KMS-11 (cell line): Measurements from ENCODE around the gene UBE4B.

Source experiments
- H2AFZ ChIP-seq: fragments of 200-600 bp; sonication (generic); 2 replicates; pipeline ENCODE4 v1.6.1; 2016; ENCODE audit warnings: antibody characterized with exemption, mixed run types, low read depth
- H3K27ac ChIP-seq: fragments of 200-600 bp; sonication (generic); 2 replicates; pipeline ENCODE4 v1.6.1; 2016; ENCODE audit warnings: mild to moderate bottlenecking, mixed run types
- H3K27me3 ChIP-seq: fragments of 200-600 bp; sonication (generic); 2 replicates; pipeline ENCODE4 v1.6.1; 2017; ENCODE audit warnings: mild to moderate bottlenecking, low read depth, mixed run types, moderate library complexity; ENCODE audit not compliant: insufficient read depth
- H3K36me3 ChIP-seq: fragments of 200-600 bp; sonication (generic); 2 replicates; pipeline ENCODE4 v1.6.1; 2017; ENCODE audit warnings: mild to moderate bottlenecking, mixed run types; ENCODE audit not compliant: insufficient read depth
- H3K4me1 ChIP-seq: fragments of 200-600 bp; sonication (generic); 2 replicates; pipeline ENCODE4 v1.6.1; 2016; ENCODE audit warnings: mild to moderate bottlenecking, low read depth, mixed run types; ENCODE audit not compliant: poor library complexity, severe bottlenecking
- H3K4me2 ChIP-seq: fragments of 200-600 bp; sonication (generic); 2 replicates; pipeline ENCODE4 v1.7.0; 2016; ENCODE audit warnings: mild to moderate bottlenecking, mixed run types
- H3K4me3 ChIP-seq: fragments of 200-600 bp; sonication (generic); IDR thresholded peaks from 2 replicates; pipeline ENCODE4 v1.6.1; 2017; ENCODE audit warnings: low read depth, low read length, mixed read lengths; ENCODE audit not compliant: insufficient read depth
- H3K79me2 ChIP-seq: fragments of 200-600 bp; sonication (generic); 2 replicates; pipeline ENCODE4 v1.6.1; 2016; ENCODE audit warnings: low read depth, mixed run types; ENCODE audit not compliant: insufficient read depth
- H3K9ac ChIP-seq: fragments of 200-600 bp; sonication (generic); 2 replicates; pipeline ENCODE4 v1.6.1; 2016; ENCODE audit warnings: mild to moderate bottlenecking, mixed run types
- H4K20me1 ChIP-seq: fragments of 200-600 bp; sonication (generic); 2 replicates; pipeline ENCODE4 v1.6.1; 2016; ENCODE audit warnings: mild to moderate bottlenecking, mixed run types; ENCODE audit not compliant: insufficient read depth
- CTCF ChIP-seq: fragments of 200-600 bp; sonication (generic); conservative IDR thresholded peaks from 2 replicates; pipeline ENCODE4 v1.6.1; 2017; ENCODE audit warnings: low read depth, mild to moderate bottlenecking, antibody characterized with exemption, low read length, moderate library complexity, mixed read lengths

Gene UBE4B

DNA sequence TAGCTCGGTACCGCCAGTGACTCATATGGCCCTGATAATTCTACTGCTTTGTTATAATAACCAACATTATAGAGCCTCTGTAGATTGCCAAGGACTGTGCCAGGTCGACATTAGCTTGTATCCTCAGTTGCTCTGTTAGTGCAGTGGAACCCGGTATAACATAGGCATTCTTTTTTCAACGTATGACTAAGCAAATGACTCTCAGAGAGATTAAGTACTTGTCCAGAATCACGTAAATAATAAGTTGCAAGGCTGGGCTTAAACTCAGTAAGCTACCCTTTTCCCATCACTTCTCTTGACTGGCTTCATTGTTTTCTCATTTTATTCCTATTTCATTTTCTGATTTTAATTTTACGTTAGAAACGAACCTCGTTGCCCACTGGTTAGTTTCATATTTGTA is 85.1 kb downstream of the UBE4B start:
- Histone ChIP-seq H3K4me3 (no peak overlapping the region), H3K27ac (no peak overlapping the region), H3K9ac (no peak overlapping the region), H3K4me2 (no peak overlapping the region), H3K79me2 (no peaks in the 10 kb centered on the region), H3K27me3 (no peaks in the 10 kb centered on the region), H3K36me3 (no peaks in the 10 kb centered on the region), H2AFZ (no peak overlapping the region), H4K20me1 (no peaks in the 10 kb centered on the region), H3K4me1 (no peaks in the 10 kb centered on the region)
- no peak for TF ChIP-seq CTCF

GRCh38 chr1:10121688-10122087 is 88.9 kb downstream of the UBE4B start:
- Histone ChIP-seq H4K20me1 (no peaks in the 10 kb centered on the region), H3K27ac (no peak overlapping the region), H3K27me3 (no peaks in the 10 kb centered on the region), H3K79me2 (no peaks in the 10 kb centered on the region), H3K36me3 (no peaks in the 10 kb centered on the region), H3K4me3 (no peak overlapping the region), H3K4me1 (no peaks in the 10 kb centered on the region), H3K4me2 (no peak overlapping the region), H2AFZ (no peak overlapping the region), H3K9ac (no peak overlapping the region)
- TF ChIP-seq CTCF = no peak

DNA sequence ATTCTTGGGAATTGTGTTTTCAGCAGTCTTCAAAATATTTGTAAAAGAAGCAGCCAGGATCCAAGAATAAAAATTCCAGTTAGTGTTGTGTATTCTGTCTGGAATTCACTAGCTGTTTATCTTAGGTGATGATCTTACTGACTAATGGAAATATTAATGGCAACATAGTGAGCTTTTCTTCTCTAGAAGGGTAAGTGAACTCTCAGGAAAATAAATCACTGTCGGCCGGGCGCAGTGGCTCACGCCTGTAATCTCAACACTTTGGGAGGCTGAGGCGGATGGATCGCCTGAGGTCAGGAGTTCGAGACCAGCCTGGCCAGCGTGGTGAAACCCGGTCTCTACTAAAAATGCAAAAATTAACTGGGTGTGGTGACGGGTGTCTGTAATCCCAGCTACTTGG is 90.2 kb downstream of the UBE4B start:
- H3K4me2 ChIP-seq = no peak overlapping the region
- no peak for TF ChIP-seq CTCF
- no peak overlapping the region for H2AFZ ChIP-seq
- H3K36me3 ChIP-seq = no peaks in the 10 kb centered on the region
- H3K27ac ChIP-seq = no peak overlapping the region
- no peaks in the 10 kb centered on the region for H3K79me2 ChIP-seq
- no peak overlapping the region for H3K9ac ChIP-seq
- H4K20me1 ChIP-seq = no peaks in the 10 kb centered on the region
- no peaks in the 10 kb centered on the region for H3K27me3 ChIP-seq
- H3K4me3 ChIP-seq = no peak overlapping the region
- H3K4me1 ChIP-seq = no peaks in the 10 kb centered on the region

DNA sequence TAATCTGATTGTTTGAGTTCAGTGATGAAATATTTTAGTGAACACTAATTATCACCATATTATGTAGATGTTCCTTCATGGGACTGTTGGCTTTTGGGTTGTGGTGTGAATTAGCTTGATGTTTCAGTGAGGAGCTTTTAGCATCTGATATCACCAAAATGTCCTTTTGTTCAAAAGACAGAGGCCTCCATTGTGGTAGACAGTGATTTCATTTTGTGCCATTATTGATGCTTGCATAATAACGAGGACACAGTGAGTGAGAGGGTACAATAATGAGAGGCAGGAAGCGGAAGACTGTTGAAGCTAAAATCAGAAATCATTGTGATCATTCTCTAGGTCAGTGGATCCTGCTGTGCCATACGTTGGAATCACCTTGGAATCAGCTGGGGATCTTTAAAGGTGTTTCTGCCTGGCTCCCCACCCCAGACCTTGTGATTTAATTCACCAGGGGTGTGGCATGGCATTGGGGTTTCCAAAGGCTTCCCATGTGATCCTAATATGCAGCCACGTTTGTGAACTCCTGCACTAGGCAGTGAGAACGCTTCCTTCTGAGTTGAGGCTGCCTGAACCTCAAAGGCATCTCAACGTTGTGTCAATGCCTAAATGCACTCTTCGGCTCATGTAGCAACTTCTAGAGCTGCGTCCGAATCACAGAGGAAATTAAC is 95.5 kb downstream of the UBE4B start:
- H4K20me1 ChIP-seq = no peaks in the 10 kb centered on the region
- H3K4me1 ChIP-seq = no peaks in the 10 kb centered on the region
- TF ChIP-seq CTCF = no peak
- H3K27me3 ChIP-seq = no peaks in the 10 kb centered on the region
- H3K79me2 ChIP-seq = no peaks in the 10 kb centered on the region
- H3K9ac ChIP-seq = no peak overlapping the region
- H3K4me2 ChIP-seq = no peak overlapping the region
- no peak overlapping the region for H2AFZ ChIP-seq
- no peaks in the 10 kb centered on the region; the same call in 1 of the 2 replicates for H3K36me3 ChIP-seq
- no peak overlapping the region for H3K4me3 ChIP-seq
- H3K27ac ChIP-seq = no peak overlapping the region
